HL-60/S4 treated with retinoic acid at 250 ng/mL for 4 days and 3 days (cell line): ENCODE data around the gene KCNQ2.

Source experiments
- in situ Hi-C: fragments of 300-500 bp; cut with MboI; formaldehyde crosslinking; loops from 2 replicates; pipeline ENCODE4 v1.7.0; 2022; ENCODE audit warnings: low sequenced_read_pairs

KCNQ2 gene

GRCh38 chr20:63439866-63440265 is 32.6 kb downstream of the KCNQ2 start:
- in situ Hi-C loops, result no loop called here

DNA sequence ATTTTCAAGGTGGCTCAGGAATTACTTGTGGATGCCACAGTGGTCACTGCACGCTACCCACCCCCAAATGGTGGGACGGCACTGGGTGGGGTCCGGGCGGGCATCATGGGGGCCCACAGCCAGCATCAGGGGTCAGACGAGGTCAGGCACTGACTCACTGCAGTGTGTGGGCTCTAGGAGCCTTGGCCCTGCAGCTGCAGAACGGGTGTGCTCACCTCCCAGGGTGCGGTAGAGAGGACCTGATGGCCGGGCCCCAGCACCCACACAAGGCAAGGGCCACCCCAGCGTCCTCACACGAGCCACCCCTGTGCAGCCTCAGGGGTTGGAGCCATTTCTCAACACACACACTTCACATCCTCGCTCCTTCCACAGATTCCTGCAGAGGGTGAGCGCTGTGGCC is 34.3 kb downstream of the KCNQ2 start:
- in situ Hi-C loops, result no loop called here

- in situ Hi-C loops, result no loop called here
Observed at GRCh38 chr20:63435552-63435951, 36.9 kb downstream of the KCNQ2 start.

DNA sequence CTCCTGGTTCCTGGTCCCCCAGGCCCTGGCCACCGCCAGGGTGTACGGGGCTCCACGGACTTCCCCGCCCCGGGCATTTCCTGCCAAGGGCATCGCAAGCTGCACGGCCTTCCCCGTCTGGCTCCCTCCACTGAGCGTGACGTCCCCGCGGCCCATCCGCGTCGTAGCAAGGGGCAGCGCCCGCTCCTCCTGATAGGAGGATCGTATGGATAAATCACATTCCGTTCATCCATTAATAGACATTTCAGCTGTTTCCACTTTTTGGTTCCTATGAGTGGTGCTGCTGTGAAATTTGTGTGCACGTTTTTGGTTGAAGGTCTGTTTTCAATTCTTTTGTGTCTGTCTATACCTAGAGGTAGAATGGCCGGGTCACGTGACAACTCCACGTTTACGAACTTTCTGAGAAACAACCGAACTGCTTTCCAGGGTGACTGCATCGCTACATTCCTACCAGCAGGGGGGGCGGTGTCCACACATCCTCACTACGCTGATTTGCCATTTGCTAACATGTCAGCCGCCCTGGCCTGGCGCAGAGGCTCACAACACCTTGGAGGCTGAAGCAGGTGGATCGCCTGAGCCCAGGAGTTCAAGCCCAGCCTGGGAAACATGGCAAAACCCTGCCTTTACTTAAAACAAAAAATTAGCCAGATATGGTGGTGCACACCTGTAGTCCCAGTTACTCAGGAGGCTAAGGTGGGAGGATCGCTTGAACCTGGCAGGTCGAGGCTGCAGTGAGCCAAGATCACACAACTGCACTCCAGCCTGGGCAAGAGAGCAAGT is 37.7 kb downstream of the KCNQ2 start:
- in situ Hi-C loops, result no loop called here

GRCh38 chr20:63433756-63434531 is 38.5 kb downstream of the KCNQ2 start:
- in situ Hi-C loops, result no loop called here

GRCh38 chr20:63433351-63433750 is 39.1 kb downstream of the KCNQ2 start:
- in situ Hi-C loops, result no loop called here

- in situ Hi-C loops, result no loop called here
Observed at GRCh38 chr20:63432577-63433325, 39.7 kb downstream of the KCNQ2 start.

- in situ Hi-C loops, result no loop called here
Observed at GRCh38 chr20:63431944-63432343, 40.5 kb downstream of the KCNQ2 start.

DNA sequence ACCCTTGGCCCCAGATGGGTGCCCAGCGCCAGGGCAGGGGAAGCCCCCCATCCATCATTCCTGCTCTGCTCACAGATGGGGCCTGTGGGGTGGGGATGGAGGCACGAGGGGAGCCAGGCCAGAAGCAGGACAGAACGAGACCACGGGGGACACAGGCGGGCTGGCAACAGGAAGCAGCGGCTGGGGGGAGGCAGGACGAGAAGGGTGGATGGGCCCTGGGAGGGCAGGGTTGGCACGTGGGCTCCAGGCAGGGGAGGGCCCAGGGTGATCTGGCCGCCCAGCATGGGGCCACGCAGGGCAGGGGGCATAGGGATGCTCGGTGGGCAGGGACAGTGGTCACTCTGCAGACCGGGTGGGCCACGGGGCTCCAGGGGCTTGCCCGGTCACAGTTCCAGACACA is 41.6 kb downstream of the KCNQ2 start:
- in situ Hi-C loops, result no loop called here

- in situ Hi-C loops, result no loop called here
Observed at GRCh38 chr20:63429992-63430391, 42.5 kb downstream of the KCNQ2 start.

- in situ Hi-C loops, result no loop called here
Observed at GRCh38 chr20:63428906-63429575, 43.4 kb downstream of the KCNQ2 start.

DNA sequence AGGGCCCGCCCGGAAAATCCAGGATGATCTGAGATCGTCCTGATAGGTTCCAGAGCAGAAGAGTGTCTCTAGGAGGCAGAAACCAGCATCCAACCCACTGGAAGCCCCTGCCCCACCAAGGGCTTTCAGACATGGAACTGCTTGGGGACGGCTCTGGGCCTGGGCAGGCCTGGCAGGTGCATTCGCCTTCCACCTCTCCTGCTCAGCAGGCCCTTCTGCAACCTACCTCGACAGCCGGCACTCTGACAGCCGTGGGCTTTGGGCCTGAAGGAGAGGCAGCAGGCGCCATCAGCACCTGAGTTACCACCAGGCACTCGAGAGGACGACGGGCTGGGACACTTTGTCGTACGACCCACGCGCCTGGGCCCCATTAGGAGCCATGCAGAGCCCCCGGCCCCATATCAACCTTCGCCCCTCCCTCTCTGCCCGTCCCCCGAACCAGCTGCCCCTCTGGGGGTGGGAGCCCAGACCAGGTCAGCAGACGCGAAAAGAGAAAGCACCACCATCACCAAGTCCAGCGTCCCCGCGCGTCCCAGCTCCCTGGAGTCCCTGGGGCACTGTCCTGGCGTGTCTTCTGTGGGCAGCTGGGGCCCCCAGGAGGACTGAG is 44.6 kb downstream of the KCNQ2 start:
- in situ Hi-C loops, result no loop called here

DNA sequence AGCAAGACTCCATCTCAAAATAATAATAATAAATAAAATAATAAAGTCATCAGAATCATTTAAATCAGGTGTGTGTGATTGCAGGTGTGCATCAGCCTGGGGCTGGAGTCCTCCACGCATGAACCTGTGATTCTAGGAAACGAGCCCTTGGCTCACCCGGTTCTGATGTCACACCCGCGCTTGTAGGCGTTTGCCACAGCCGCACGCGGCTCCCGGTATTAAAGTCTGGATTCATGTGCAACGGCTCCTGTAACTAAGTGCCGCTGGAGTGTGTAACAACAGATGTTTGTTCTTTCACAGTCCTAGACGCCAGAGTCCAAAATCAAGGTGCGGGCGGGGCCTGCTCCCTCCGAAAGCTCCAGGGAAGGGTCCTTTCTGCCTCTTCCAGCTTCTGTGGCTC is 45.2 kb downstream of the KCNQ2 start:
- in situ Hi-C loops, result no loop called here

- in situ Hi-C loops, result no loop called here
Observed at GRCh38 chr20:63425846-63426485, 46.5 kb downstream of the KCNQ2 start.

DNA sequence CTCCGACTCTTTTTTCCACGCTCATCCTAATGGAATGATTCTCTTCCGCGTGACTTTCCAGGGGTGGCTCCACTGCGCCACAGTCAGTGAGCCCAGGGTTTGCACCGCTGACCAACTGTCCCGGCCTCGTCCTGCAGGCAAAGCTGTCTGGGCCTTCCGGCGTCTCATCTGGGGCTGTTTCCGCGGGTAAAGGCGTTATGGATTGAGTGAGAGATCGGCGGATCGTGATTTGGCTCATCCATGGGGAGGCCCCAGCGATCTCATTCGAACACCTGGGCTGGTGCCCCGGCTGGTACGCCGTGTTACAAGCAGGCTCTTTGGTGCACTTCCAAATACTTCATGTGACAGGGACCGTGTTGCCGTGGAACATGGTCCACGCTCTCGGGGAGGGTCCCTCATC is 47.8 kb downstream of the KCNQ2 start:
- in situ Hi-C loops, result no loop called here

DNA sequence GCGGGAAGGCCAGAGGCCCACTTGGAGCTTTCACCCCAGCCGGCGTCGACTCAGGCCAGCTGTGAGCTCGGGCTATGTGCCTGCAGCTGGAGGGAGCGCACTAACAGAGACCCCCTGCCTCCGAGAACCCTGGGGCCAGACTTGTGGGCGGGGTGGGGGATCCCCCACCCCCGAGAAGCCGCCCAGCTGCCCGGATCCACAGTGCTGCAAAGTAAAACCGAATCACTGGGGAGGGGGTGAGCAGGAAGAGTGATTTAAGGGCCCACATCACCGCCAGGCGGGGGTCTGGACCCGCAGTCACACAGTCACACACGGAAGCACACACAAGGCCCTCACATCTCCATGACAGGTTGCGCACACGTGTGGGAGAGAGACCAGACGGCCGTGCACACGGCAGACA is 48.7 kb downstream of the KCNQ2 start:
- in situ Hi-C loops, result no loop called here

DNA sequence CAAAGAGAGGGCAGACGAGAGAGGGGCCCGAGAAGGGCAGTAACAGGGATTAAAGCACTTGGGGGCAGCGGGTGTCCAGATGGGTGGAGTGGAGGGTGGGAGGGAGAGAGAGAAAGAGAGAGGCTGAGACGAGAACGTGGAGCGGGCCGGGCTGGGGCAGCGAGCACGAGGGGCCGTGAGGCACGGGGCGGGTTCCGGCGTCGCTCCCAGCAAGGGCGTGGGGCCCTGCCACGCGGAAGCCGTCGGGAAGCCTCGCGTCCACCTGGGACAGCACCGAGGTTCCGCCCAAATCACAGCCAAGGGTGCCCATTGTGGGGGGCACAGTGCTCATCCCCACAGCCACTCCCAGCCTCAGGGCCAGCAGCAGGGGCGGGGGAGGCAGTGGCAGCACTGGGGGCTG is 49.8 kb downstream of the KCNQ2 start:
- in situ Hi-C loops, result no loop called here

DNA sequence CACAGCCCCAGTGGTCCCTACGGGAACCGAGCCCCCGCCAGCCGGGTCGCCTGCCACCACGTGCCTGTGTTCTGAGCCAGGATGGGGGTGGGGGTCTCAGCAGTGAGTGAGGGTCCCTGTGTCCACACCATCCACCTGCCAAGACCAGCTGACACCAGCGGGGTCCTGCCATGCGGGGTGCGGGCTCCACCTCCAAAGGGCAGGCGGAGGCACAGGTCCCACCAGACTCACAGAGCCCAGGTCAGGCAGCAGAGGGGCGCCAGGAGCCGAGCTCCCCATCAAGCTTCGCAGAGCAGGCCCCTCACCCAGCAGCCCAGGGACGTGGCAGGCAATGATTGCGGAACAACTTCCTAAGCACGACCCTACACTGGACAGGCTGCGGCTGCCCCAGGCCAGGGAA is 50.5 kb downstream of the KCNQ2 start:
- in situ Hi-C loops, result no loop called here

GRCh38 chr20:63421094-63421692 is 51.3 kb downstream of the KCNQ2 start:
- in situ Hi-C loops, result no loop called here
